Right lobe of liver (tissue), 4 donors: ENCODE measurements around the gene EPHA6.

ENCODE experiments used
- CTCF ChIP-seq, 4 donors: fragments of 200-600 bp in 3 of 4; fragments of 450-650 bp in 1 of 4; IDR thresholded peaks; one replicate each; pipeline versions ENCODE4 v1.5.1 to v1.8.0; 2016 to 2022; ENCODE audit warnings: antibody characterized with exemption in 4 of 4, mild to moderate bottlenecking in 2 of 4
- POLR2A ChIP-seq: fragments of 450-650 bp; IDR thresholded peaks from one replicate; pipeline ENCODE4 v1.6.1; 2017; ENCODE audit warnings: antibody characterized with exemption, mild to moderate bottlenecking
- donor health status: DM: no; HTN: no; CAD: no.
- donor health status: DM: no; HTN: no; CAD: no.
- donor health status: DM: no; HTN: yes; CAD: no.

GRCh38 chr3:97009427-97010019 lies 195.1 kb downstream of the EPHA6 start:
- TF ChIP-seq CTCF (IDR thresholded peaks at IDR 0.05): no peak
- no peak for TF ChIP-seq POLR2A
